GF-D8 (cell line): ENCODE data around the gene NSUN6.
"Not testable (repeated sequence)": the region's sequence is repeated elsewhere in the genome, so short reads cannot be mapped to it uniquely, and the experiment has no call there.

Experiments
- DNase-seq: peaks from one replicate; lab custom pipeline; 2025; lab: John Stamatoyannopoulos, UW

NSUN6 gene

DNA sequence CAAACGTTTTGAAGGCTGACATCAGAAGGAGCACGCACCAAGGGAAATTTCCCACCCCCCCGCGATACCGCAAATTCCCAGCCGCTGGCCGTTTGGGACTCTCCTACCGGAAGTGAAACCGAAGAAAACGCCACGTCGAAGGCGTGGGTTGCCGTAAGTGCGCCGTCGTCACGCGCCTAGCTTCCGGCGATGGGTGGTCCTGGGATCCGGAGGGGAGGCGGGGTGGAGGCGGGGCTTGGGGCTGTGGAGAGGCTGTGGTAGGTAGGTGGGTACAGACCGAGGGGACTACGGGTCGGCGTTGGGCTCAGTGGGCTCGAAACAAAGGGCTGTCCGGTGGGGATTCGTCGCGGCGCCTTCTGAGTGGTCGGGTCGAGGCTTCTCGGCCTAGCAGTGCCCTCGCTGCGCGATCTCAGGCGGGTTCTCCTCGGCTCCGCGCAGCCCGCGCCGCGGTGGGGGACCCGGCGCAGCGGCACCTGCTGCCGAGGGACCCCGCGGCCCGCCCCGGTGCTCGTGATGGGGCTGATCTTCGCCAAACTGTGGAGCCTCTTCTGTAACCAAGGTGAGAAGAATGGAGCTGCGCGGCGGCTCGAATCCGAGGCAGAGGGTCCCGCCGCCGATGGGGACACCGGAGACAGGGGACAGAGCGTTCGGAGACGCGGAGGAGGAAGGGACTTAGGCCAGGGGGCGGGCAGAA lies 7.9 kb upstream of the NSUN6 start, which contains the start of gene ARL5B:
TSS of gene ARL5B (plus strand) at position 307 of the 694 bp plus-strand sequence. CDS start at position 514, 207 bp downstream.
- DNase-seq, result peak; percentile 87

DNA sequence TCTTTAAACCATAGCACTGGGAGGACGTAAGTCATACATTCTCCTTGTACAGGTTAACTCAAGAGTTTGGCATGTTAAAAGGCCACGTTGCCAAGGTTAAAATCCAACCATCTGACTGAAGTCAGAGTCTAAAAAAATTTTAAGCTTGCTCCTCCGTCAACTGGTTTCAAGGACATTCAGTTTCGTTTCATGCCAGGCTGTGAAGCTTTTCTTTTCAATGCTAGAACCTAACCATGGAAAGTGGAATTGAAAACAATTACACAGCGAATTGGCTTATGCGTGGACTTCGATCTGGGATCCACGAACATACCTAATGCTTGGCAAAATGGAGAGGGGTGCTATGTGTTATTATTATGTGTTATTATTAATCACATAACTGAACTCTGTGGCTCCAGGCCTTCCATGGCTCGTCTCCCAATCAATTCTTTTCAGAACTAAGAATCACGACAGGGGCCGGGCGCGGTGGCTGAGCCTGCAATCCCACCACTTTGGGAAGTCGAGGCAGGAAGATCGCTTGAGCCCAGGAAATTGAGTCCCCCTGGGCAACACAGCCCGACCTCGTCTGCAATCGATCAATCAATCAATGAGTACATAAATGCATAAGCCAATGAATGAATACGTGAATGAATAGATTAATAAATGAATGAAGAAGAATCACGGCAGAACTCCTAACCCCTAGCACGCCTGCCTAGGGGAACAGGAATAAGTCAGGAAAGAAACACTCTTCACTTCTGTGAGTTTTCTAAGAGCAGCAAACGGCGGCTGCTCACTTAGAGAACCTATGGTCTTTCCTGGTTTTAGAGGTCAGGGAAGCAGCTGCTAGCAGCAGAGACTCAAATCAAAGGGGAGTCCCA lies 7.1 kb upstream of the NSUN6 start:
- DNase-seq, result no peak

DNA sequence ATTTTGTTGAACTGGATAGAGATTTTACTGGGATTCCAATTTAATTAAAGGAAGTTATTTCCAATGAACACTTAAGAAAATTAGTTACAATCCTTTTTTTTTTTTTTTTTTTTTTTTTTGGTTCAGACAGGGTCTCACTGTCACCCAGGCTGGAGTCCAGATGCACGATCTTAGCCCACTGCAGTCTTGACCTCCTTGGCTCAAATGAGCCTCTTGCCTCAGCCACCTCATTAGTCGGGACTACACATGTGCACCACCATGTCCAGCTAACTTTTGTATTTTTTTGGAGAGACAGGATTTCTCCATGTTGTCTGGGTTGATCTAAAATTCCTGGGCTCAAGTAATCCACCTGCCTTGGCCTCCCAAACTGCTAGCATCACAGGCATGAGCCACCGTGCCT lies 5.3 kb upstream of the NSUN6 start:
- no peak for DNase-seq

DNA sequence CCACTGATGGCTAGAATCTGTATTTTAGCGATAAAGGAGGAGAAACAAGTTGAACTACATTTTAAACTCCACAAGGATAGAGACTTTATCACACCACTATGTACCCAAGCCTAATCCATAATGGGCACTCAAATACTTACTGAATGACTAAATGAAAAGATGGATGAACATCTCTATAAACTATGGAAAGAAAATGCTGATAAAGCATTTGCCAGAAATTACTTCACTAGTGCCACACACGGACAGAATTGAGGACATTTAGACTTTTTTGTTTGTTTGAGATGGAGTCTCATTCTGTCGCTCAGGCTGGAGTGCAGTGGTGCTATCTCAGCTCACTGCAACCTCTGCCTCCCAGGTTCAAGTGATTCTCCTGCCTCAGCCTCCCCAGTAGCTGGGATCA lies 1.7 kb upstream of the NSUN6 start:
- DNase-seq, result no peak

DNA sequence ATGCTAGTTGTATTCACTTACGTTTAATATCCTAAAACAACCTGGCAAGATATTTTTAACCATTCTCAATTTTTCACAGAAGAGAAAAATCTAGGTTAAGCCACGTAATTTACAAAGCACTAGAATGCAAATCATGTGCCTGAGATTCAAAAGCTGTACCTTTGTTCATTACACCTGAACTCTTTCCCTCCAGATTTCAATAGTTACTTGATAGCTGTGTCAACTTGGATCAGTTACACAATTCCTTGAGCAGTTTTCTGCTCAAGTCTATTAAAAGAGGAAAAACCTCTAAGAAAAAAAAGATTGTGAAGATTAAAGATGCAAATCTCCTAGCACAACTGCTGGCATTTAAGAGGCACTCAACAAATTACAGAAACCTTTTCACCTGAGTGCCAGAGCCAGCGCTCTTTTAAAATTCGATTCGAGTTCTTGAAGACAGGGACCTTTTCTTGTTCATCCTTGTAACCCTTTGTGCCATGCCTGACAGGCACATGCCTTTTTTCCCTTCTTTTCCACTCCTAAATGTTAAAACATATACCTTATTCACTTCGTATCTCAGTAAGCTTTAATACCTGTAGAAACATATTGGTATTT lies 886 bp downstream of the NSUN6 start:
- DNase-seq, result no peak

DNA sequence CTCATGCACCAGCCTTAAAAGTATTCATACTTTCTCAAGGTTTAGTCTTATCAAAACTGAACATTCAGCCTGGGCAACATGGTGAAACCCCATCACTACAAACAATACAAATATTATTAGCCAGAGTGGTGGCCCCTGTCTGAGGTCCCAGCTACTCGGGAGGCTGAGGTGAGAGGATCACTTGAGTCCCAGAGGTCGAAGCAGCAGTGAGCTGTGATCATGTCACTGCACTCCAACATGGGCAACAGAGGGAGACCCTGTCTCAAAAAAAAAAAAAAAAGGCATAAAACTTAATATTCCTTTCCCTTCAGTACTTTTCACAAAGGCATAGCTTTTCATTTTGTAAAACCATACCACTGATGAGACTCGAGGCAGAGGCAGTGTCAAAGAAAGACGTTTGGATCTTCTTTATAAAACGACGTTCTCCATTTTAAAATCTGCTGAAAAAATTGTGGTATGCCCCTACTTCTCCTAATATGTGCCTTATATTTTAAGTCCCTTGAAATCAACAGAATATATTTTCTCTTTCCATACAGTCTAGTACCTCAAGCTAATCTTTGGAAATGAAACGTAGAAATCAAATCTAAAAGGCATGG lies 1.9 kb downstream of the NSUN6 start:
- DNase-seq, result no peak

DNA sequence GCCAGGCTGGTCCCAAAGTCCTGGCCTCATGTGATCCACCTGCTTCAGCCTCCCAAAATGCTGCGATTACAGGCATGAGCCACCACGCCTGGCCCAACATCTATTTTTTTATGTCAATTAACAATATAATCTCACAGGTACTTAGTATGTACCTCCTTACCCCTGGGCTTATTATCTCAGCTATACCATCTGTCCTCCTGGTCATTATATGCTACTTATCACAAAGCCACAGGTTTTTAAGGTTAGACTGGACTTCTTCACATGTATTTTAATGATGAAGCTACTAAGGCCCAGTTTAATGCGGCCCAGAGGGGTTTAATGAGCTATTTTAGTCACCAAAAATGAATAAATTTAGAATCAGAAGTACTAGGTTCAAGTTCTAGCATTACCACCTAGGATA lies 3.4 kb downstream of the NSUN6 start:
- DNase-seq, result no peak

DNA sequence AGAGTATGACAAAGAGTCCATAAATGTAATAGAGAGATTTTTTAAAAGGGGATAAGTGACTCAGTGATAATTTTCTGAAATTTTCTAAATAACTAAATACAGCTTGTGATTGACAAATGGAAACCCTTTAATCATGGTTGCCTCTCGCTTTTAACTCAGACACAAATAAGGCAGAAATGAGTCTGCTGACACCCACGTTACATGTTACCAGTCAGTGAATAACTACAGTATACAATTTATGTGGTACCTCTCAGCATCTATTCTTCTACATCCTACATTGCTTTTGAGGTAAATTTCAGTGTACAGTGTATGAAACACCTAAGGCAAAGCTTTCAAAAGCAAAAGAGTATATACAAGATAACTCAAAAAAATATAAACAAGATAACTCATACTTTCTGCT lies 4.2 kb downstream of the NSUN6 start:
- DNase-seq, result no peak

DNA sequence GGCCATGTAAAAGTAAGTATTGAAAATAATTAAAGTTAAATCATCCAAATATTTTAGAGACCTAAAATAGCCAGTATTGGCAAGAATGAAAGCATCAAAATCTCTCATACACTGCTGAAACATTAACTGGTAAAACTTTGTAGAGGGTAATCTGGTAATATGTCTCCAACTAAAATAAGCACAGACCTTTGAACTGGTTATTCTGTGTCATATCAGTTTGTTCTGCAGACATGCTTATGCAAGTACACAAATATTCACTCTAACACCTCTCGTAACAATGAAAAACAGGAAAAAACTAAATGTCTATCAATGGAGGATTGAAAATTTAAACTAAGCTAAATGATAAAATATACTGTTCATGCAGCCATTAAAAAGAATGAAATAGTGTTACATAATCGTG lies 11.7 kb downstream of the NSUN6 start:
- not testable (repeated sequence) for DNase-seq

DNA sequence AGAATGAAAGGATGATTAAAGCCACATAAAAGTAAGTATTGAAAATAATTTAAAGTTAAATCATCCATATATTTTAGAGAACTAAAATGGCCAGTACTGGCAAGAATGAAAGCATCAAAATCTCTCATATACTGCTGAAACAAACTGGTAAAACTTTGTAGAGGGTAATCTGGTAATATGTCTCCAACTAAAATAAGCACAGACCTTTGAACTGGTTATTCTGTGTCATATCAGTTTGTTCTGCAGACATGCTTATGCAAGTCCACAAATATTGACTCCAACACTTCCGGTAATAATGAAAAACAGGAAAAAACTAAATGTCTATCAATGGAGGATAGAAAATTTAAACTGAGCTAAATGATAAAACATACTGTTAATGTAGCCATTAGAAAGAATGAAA lies 14.0 kb downstream of the NSUN6 start:
- DNase-seq, result not testable (repeated sequence)

DNA sequence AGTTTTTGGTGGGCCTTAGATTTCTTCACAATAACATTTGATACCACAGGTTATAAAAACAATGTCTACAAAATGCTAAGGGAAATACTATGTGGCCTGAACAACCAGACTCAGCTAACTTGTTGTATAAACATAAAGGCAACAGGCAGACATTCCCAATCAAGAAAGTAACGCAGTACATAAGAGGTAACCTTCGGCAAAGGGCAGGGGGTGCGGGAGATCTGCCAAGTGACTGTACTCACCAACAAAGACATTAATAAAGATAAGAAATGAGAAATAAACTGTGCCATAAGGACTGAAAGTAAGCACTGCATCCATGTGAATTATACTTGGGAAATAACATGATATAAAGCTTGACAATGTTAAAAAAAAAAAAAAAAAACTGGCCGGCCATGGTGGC lies 15.4 kb downstream of the NSUN6 start:
- no peak for DNase-seq

DNA sequence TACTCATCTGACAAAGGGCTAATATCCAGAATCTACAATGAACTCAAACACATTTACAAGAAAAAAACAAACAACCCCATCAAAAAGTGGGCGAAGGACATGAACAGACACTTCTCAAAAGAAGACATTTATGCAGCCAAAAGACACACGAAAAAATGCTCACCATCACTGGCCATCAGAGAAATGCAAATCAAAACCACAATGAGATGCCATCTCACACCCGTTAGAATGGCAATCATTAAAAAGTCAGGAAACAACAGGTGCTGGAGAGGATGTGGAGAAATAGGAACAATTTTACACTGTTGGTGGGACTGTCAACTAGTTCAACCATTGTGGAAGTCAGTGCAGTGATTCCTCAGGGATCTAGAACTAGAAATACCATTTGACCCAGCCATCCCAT lies 18.9 kb downstream of the NSUN6 start:
- DNase-seq, result not testable (repeated sequence)

DNA sequence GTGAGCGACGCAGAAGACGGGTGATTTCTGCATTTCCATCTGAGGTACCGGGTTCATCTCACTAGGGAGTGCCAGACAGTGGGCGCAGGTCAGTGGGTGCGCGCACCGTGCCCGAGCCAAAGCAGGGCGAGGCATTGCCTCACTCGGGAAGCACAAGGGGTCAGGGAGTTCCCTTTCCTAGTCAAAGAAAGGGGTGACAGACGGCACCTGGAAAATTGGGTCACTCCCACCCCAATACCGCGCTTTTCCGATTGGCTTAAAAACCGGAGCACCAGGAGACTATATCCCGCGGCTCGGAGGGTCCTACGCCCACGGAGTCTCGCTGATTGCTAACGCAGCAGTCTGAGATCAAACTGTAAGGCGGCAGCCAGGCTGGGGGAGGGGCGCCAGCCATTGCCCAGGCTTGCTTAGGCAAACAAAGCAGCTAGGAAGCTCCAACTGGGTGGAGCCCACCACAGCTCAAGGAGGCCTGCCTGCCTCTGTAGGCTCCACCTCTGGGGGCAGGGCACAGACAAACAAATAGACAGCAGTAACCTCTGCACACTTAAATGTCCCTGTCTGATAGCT lies 23.9 kb downstream of the NSUN6 start:
- DNase-seq, result not testable (repeated sequence)

DNA sequence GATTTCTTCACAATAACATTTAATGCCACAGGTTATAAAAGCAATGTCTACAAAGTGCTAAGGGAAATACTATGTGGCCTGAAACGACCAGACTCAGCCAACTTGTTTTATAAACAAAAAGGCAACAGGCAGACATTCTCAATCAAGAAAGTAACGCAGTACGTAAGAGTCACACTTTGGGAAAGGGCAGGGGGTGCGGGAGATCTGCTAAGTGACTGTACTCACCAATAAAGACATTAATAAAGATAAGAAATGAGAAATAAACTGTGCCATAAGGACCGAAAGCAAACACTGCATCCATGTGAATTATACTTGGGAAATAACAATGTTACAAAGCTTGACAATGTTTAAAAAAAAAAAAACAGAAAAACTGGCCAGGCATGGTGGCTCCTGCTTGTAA lies 25.5 kb downstream of the NSUN6 start:
- no peak for DNase-seq

DNA sequence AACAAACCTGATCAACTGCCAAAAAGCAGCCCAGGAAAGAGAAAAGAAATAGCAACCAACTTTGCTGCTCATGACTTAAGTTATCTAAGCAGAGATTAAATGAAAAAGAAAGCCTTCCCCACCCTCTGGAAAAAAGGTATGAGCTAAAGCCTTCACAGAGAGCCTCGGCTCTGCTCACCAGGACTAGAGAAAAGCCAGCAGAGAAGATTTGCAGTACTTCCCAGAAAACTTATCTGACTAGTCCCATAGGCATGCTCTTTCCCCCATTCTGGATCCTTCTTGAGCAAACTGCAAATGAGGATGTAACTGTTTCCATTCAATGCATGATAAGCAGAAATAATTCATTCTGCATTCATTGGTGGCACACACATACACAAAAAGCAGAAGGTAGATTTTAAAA lies 27.7 kb downstream of the NSUN6 start:
- not testable (repeated sequence) for DNase-seq

DNA sequence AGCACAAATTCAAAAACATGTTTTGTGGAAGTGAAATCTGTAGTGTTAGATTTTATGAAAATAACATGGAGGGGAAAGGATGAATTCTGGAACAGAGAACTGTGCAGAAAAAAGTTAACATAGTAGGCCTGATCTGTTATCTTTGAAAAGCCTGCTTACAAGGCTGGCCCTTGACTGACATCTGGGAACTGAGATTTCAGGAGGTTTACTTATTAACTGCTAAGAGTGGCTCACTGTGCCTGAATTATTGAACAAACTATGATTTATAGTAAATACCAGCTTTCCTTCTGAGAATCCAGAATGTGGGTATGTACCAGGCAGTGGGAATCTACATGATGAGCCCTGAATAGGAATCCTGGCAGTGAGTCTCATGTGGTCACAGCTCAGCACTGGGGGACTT lies 30.5 kb downstream of the NSUN6 start:
- DNase-seq, result no peak

DNA sequence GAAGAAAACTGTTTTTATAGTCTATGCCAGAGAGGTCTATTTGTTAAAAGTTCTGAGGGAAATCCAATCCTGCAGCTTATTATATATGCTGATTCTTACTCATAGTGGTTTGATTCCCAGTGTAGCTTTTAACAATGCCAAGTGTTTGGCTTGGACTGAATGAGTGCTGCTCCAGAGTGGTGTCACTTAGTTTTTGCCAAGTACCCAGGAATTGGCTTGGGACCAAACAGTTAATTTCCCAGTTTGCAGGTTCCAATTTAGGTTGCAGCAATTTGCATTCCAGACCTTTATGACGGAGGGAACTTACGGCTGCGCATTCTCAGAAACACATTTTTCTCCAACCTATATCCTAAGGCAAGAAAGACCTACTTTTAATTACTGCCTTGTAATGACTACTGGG lies 32.4 kb downstream of the NSUN6 start:
- DNase-seq, result no peak

DNA sequence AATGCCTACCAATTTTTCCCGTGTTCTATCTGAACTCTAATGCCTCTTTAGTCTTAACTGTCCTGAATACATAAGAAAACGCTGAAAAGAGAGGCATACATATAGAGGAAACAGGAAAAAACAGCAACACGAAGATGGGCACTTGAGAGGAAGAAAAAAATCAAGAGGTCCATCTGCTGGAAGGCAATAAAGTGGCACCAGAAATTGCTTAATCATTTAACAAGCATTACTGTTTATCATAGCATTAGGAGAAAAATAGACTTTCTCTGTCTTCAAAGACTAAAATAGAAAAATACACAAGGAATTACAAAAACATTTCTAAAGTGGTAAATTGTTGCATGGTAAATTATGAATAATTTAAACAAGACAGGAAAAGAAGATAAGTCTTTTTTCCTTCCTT lies 35.0 kb downstream of the NSUN6 start:
- peak; percentile 23 for DNase-seq

DNA sequence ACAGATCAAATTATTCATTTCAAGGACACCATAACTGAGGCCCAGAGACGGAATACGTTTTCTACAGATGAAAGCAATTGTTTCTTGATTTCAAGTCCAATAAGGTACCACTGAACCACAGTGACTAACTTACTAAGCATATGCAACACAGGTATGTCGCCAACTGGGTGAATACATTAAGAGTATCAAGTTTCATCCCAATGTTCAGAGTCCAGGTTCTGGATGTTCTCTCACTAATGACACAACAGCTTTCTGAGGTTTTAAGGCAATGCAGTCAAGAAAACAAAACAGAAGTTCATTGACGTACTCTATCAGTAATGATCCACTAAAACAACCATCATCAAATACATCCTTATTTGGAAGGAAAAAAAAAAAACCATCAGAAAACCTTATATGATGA lies 35.8 kb downstream of the NSUN6 start:
- no peak for DNase-seq

DNA sequence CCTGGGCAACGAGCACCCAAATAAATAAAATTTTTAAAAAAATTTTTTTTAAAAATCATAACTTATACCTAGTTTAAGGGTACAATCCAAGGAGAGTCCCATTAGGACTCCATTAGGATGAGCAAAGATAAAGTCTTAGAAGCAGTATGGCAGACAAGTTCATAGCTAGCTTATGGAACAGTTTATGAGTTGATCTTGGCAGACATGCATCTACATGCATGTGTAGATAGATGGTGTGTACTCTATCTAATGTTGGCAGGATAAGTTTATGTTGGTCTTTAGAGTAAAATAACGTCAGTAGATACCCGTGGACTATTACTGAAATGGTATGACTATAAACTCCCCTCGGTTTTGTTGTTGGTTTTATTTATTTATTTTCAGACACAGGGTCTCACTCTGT lies 40.2 kb downstream of the NSUN6 start:
- no peak for DNase-seq

DNA sequence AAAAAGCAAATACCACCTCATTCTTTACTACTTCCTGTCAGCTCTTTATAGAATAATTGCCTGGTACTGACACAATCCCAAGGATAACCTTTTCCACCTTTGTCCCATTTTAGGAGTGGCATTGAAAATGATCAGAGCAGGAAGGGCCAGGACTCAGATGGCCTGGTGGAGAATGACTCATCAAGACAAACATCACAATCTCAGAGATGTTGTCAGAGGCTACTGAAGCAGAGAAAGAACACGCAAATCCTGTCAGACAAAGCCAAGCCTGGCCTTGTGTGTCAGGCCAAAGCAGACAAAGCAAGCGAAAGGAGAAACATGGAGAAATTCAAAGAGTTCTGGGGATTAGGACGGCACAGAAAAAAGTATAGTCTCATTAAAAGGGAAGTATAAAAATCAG lies 40.9 kb downstream of the NSUN6 start:
- no peak for DNase-seq

DNA sequence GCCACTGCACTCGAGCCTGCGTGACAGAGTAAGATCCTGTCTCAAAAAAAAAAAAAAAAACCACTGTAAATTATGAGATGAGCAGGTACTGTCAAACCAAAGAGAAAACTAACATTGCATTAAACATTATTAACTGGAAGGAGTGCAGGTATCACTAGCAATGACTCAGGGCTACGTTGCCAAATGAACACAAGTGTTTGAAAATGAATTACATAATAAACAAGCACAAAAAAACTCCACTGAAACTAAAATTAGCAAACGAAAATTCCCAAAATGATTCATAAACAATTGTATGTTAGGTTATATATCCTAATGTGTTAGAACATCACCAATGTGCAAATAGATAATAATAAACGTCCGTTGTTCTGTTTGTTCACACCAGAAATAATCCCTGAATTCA lies 42.8 kb downstream of the NSUN6 start:
- no peak for DNase-seq
